Stimulated activated CD4-positive, alpha-beta T cell treated with anti-CD3 and anti-CD28 coated beads, Interleukin-4, amount 100 ng/mL, for 4 hours (primary cell): Measurements from ENCODE around the gene TMEM35A.
"Not testable (repeated sequence)": the region's sequence is repeated elsewhere in the genome, so short reads cannot be mapped to it uniquely, and the experiment has no call there.

Experiments used
- DNase-seq, 2 experiments: peaks; one replicate each; pipeline ENCODE4 v3.0.0-alpha.2; 2020

Gene TMEM35A

GRCh38 chrX:101078716-101079598 is at the start of gene TMEM35A:
TMEM35A (plus strand) TSS chrX:101078879; CDS start chrX:101079003, 124 bp downstream.
- no peak for DNase-seq

- no peak for DNase-seq
Observed at GRCh38 chrX:101029665-101030064, 49.0 kb upstream of the TMEM35A start.

- DNase-seq = no peak
Observed at GRCh38 chrX:101037231-101037630, 41.4 kb upstream of the TMEM35A start.

- no peak for DNase-seq
Observed at GRCh38 chrX:101040197-101040596, 38.5 kb upstream of the TMEM35A start.

- DNase-seq = no peak
Observed at GRCh38 chrX:101051153-101051548, 27.5 kb upstream of the TMEM35A start.

- peak; percentile 73 to 79 for DNase-seq
Observed at GRCh38 chrX:101051549-101052302, 27.0 kb upstream of the TMEM35A start, which contains the start of gene TRMT2B. TRMT2B (minus strand) TSS chrX:101052111; CDS start chrX:101042289, 9,822 bp downstream.

GRCh38 chrX:101056551-101056950 is 22.1 kb upstream of the TMEM35A start:
- DNase-seq = not testable (repeated sequence)

- DNase-seq = no peak
Observed at GRCh38 chrX:101057093-101057714, 21.5 kb upstream of the TMEM35A start.

- DNase-seq = no peak
Observed at GRCh38 chrX:101062176-101062575, 16.5 kb upstream of the TMEM35A start.

GRCh38 chrX:101071582-101071981 is 7.1 kb upstream of the TMEM35A start:
- DNase-seq = no peak

- no peak for DNase-seq
Observed at GRCh38 chrX:101079736-101080270, 1.1 kb downstream of the TMEM35A start.

GRCh38 chrX:101080326-101081124 is 1.8 kb downstream of the TMEM35A start:
- no peak for DNase-seq

- DNase-seq = no peak
Observed at GRCh38 chrX:101081231-101081630, 2.6 kb downstream of the TMEM35A start.

- DNase-seq = no peak
Observed at GRCh38 chrX:101091817-101092216, 13.1 kb downstream of the TMEM35A start.

GRCh38 chrX:101097546-101098453 is 19.1 kb downstream of the TMEM35A start, which contains the start of gene CENPI:
CENPI (plus strand) TSS chrX:101098204; CDS start chrX:101101071, 2,867 bp downstream.
- peak; percentile 82 to 93 for DNase-seq

- DNase-seq = no peak
Observed at GRCh38 chrX:101108284-101108683, 29.6 kb downstream of the TMEM35A start.

- DNase-seq = no peak
Observed at GRCh38 chrX:101117701-101118100, 39.0 kb downstream of the TMEM35A start.

- DNase-seq = no peak
Observed at GRCh38 chrX:101136235-101136634, 57.6 kb downstream of the TMEM35A start.
